MM.1S (cell line): ENCODE data around the gene ZRSR2.

Experiments used
- DNase-seq: peaks from one replicate; pipeline ENCODE4 v3.0.0-alpha.2; 2015
- H2AFZ ChIP-seq: fragments of 300-600 bp; sonication (generic); 2 replicates; pipeline ENCODE4 v1.6.0; 2016; ENCODE audit warnings: antibody characterized with exemption, low read length
- H3F3A ChIP-seq: fragments of 300-600 bp; sonication (generic); 2 replicates; pipeline ENCODE4 v1.6.1; 2016; ENCODE audit warnings: mild to moderate bottlenecking, antibody characterized with exemption, low read length, moderate library complexity, mixed read lengths; ENCODE audit not compliant: insufficient read depth
- H3K27ac ChIP-seq: fragments of 300-600 bp; sonication (generic); 2 replicates; pipeline ENCODE4 v1.5.1; 2016; ENCODE audit warnings: mild to moderate bottlenecking, low read length
- H3K27me3 ChIP-seq: fragments of 300-600 bp; sonication (generic); replicated peaks from 2 replicates; pipeline ENCODE4 v1.6.0; 2016; ENCODE audit warnings: low read length; ENCODE audit not compliant: insufficient read depth
- H3K36me3 ChIP-seq: fragments of 300-600 bp; sonication (generic); replicated peaks from 2 replicates; pipeline ENCODE4 v1.6.1; 2016; ENCODE audit warnings: mild to moderate bottlenecking, low read length, mixed read lengths; ENCODE audit not compliant: insufficient read depth
- H3K4me1 ChIP-seq: fragments of 300-600 bp; sonication (generic); 2 replicates; pipeline ENCODE4 v1.6.1; 2016; ENCODE audit warnings: low read length, mixed read lengths
- H3K4me2 ChIP-seq: fragments of 300-600 bp; sonication (generic); 2 replicates; pipeline ENCODE4 v1.6.0; 2016; ENCODE audit warnings: low read depth, low read length
- H3K4me3 ChIP-seq: fragments of 300-600 bp; sonication (generic); 2 replicates; pipeline ENCODE4 v1.5.1; 2016; ENCODE audit warnings: low read length, mixed read lengths
- H3K79me2 ChIP-seq: fragments of 300-600 bp; sonication (generic); 2 replicates; pipeline ENCODE4 v1.6.1; 2016; ENCODE audit warnings: mixed run types, low read length, mixed read lengths
- H3K9ac ChIP-seq: fragments of 300-600 bp; sonication (generic); 2 replicates; pipeline ENCODE4 v1.6.1; 2016; ENCODE audit warnings: low read length, mixed read lengths
- H3K9me2 ChIP-seq: fragments of 300-600 bp; sonication (generic); replicated peaks from 2 replicates; pipeline ENCODE4 v1.6.1; 2016; ENCODE audit warnings: mild to moderate bottlenecking, low read length, mixed read lengths; ENCODE audit not compliant: insufficient read depth
- H3K9me3 ChIP-seq: fragments of 300-600 bp; sonication (generic); replicated peaks from 2 replicates; pipeline ENCODE4 v1.6.1; 2016; ENCODE audit warnings: mild to moderate bottlenecking, low read length, mixed read lengths; ENCODE audit not compliant: insufficient read depth
- H4K20me1 ChIP-seq: fragments of 300-600 bp; sonication (generic); 2 replicates; pipeline ENCODE4 v1.6.1; 2016; ENCODE audit warnings: mild to moderate bottlenecking, low read length, moderate library complexity, mixed read lengths; ENCODE audit not compliant: insufficient read depth
- CTCF ChIP-seq: fragments of 300-600 bp; sonication (generic); IDR thresholded peaks from 2 replicates; pipeline ENCODE4 v1.5.1; 2016; ENCODE audit warnings: antibody characterized with exemption, low read length, mixed read lengths
- EZH2 ChIP-seq: fragments of 300-600 bp; sonication (generic); optimal IDR thresholded peaks from 2 replicates; pipeline ENCODE3; 2017; ENCODE audit warnings: low read depth, mild to moderate bottlenecking, antibody characterized with exemption, low read length, mixed read lengths
- EZH2phosphoT487 ChIP-seq: fragments of 300-600 bp; sonication (generic); IDR thresholded peaks from 2 replicates; pipeline ENCODE4 v1.6.1; 2018; ENCODE audit warnings: antibody characterized with exemption, low read length

Gene ZRSR2

GRCh38 chrX:15816886-15817285, 26.6 kb downstream of the ZRSR2 start:
- H3K27ac ChIP-seq, result peak overlapping the region; percentile 8; the same call in 1 of the 2 replicates
- H3K27me3 ChIP-seq, result no peaks in the 10 kb centered on the region
- H3K36me3 ChIP-seq, result no peaks in the 10 kb centered on the region
- H4K20me1 ChIP-seq, result no peaks in the 10 kb centered on the region
- H3K9ac ChIP-seq, result no peak overlapping the region
- no peak for TF ChIP-seq CTCF
- no peak for TF ChIP-seq EZH2phosphoT487
- TF ChIP-seq EZH2, result no peak
- H3K9me2 ChIP-seq, result no peaks in the 10 kb centered on the region
- H3K4me3 ChIP-seq, result no peak overlapping the region
- no peaks in the 10 kb centered on the region for H3F3A ChIP-seq
- no peaks in the 10 kb centered on the region for H3K79me2 ChIP-seq
- no peak overlapping the region for H2AFZ ChIP-seq
- H3K4me2 ChIP-seq, result no peak overlapping the region
- H3K4me1 ChIP-seq, result no peaks in the 10 kb centered on the region
- no peaks in the 10 kb centered on the region for H3K9me3 ChIP-seq
- peak; percentile 6 for DNase-seq

- H3K36me3 ChIP-seq, result no peaks in the 10 kb centered on the region
- no peak for DNase-seq
- no peak for TF ChIP-seq EZH2phosphoT487
- TF ChIP-seq EZH2, result no peak
- TF ChIP-seq CTCF, result no peak
Measured at GRCh38 chrX:15820106-15821073, 30.1 kb downstream of the ZRSR2 start.

GRCh38 chrX:15822922-15823321, 32.6 kb downstream of the ZRSR2 start:
- no peak overlapping the region for H3K9ac ChIP-seq
- no peaks in the 10 kb centered on the region for H3K9me2 ChIP-seq
- H3K79me2 ChIP-seq, result no peaks in the 10 kb centered on the region
- H3K36me3 ChIP-seq, result no peaks in the 10 kb centered on the region
- H3F3A ChIP-seq, result no peaks in the 10 kb centered on the region
- H3K27ac ChIP-seq, result no peak overlapping the region
- H3K4me1 ChIP-seq, result no peaks in the 10 kb centered on the region
- no peak overlapping the region for H2AFZ ChIP-seq
- no peak for DNase-seq
- H3K9me3 ChIP-seq, result no peaks in the 10 kb centered on the region
- no peak overlapping the region for H3K4me2 ChIP-seq
- H3K27me3 ChIP-seq, result no peaks in the 10 kb centered on the region
- H4K20me1 ChIP-seq, result no peaks in the 10 kb centered on the region
- H3K4me3 ChIP-seq, result no peak overlapping the region
- TF ChIP-seq CTCF (no peak), EZH2 (no peak), EZH2phosphoT487 (no peak)

More at GRCh38 chrX:15820106-15821073, 30.1 kb downstream of the ZRSR2 start:
- H2AFZ ChIP-seq, result no peak overlapping the region
- H3K4me2 ChIP-seq, result no peak overlapping the region
- no peak overlapping the region for H3K9ac ChIP-seq
- H3K79me2 ChIP-seq, result no peaks in the 10 kb centered on the region
- H3K4me3 ChIP-seq, result no peak overlapping the region
- no peaks in the 10 kb centered on the region for H4K20me1 ChIP-seq
- no peaks in the 10 kb centered on the region for H3K9me3 ChIP-seq
- no peaks in the 10 kb centered on the region for H3K4me1 ChIP-seq
- no peaks in the 10 kb centered on the region for H3K9me2 ChIP-seq
- no peaks in the 10 kb centered on the region for H3F3A ChIP-seq
- no peaks in the 10 kb centered on the region for H3K27me3 ChIP-seq
- no peak overlapping the region for H3K27ac ChIP-seq
